ENCODE results near the gene EPHB2.

- TF ChIP-seq CEBPB (IDR thresholded peaks at IDR 0.05) (no peak), EP300 (IDR thresholded peaks at IDR 0.05; ENCODE audit: borderline replicate concordance) (no peak), YY1 (IDR thresholded peaks at IDR 0.05; ENCODE audit: low read depth) (no peak)
- TF ChIP-seq, protein P1, sequence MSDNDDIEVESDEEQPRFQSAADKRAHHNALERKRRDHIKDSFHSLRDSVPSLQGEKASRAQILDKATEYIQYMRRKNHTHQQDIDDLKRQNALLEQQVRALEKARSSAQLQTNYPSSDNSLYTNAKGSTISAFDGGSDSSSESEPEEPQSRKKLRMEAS (IDR thresholded peaks at IDR 0.05) = no peak
Measured at GRCh38 chr1:22816067-22816775, 105.6 kb downstream of the EPHB2 start.

All from Ishikawa (cell line).